Suppressor macrophage (primary cell): Measurements from ENCODE around the gene CLIP2.
A peak's percentile ranks its signal among the peaks of the same experiment; 100 is the strongest.
"Not testable (repeated sequence)": the region's sequence is repeated elsewhere in the genome, so short reads cannot be mapped to it uniquely, and the experiment has no call there.

ENCODE experiments used
- DNase-seq, 4 experiments: peaks; one replicate each; pipeline ENCODE4 v3.0.0-alpha.2; 2020 to 2022

CLIP2 gene

GRCh38 chr7:74375726-74376220 is 86.6 kb downstream of the CLIP2 start:
- DNase-seq: no peak

- DNase-seq: no peak
Measured at GRCh38 chr7:74376256-74377036, 87.2 kb downstream of the CLIP2 start.

GRCh38 chr7:74379938-74380337 is 90.7 kb downstream of the CLIP2 start:
- DNase-seq: no peak

GRCh38 chr7:74380720-74381119 is 91.5 kb downstream of the CLIP2 start:
- DNase-seq: peak; percentile 13 to 67 (median 47)

- DNase-seq: not testable (repeated sequence)
Measured at GRCh38 chr7:74384086-74384485, 94.9 kb downstream of the CLIP2 start.

GRCh38 chr7:74384854-74385253 is 95.6 kb downstream of the CLIP2 start:
- not testable (repeated sequence) for DNase-seq

GRCh38 chr7:74387606-74388005 is 98.4 kb downstream of the CLIP2 start:
- DNase-seq: no peak

- no peak for DNase-seq
Measured at GRCh38 chr7:74388880-74389415, 99.7 kb downstream of the CLIP2 start.

- peak; percentile 15 to 52 (median 36) for DNase-seq
Measured at GRCh38 chr7:74393722-74394121, 104.5 kb downstream of the CLIP2 start.

- DNase-seq: peak in 2 of 4 experiments; percentile 27 to 48
Measured at GRCh38 chr7:74394601-74395000, 105.4 kb downstream of the CLIP2 start.

GRCh38 chr7:74395745-74396311 is 106.6 kb downstream of the CLIP2 start:
- DNase-seq: no peak

GRCh38 chr7:74396993-74397392 is 107.8 kb downstream of the CLIP2 start:
- no peak for DNase-seq

- DNase-seq: no peak
Measured at GRCh38 chr7:74398426-74398825, 109.2 kb downstream of the CLIP2 start.

- DNase-seq: no peak
Measured at GRCh38 chr7:74399006-74399405, 109.8 kb downstream of the CLIP2 start.

GRCh38 chr7:74400420-74401136 is 111.4 kb downstream of the CLIP2 start:
- no peak for DNase-seq

GRCh38 chr7:74401137-74401859 is 112.1 kb downstream of the CLIP2 start:
- DNase-seq: peak; percentile 70 to 86 (median 81)

GRCh38 chr7:74402668-74403067 is 113.5 kb downstream of the CLIP2 start:
- DNase-seq: not testable (repeated sequence)

- no peak for DNase-seq
Measured at GRCh38 chr7:74403521-74404387, 114.5 kb downstream of the CLIP2 start.

GRCh38 chr7:74404388-74404700 is 115.1 kb downstream of the CLIP2 start:
- no peak for DNase-seq

GRCh38 chr7:74404741-74405140 is 115.5 kb downstream of the CLIP2 start:
- DNase-seq: no peak

- peak in 1 of 4 experiments; percentile 9 for DNase-seq
Measured at GRCh38 chr7:74405191-74405898, 116.1 kb downstream of the CLIP2 start.
